HEK293 (cell line): ENCODE data around the gene EHD1.
A peak's percentile ranks its signal among the peaks of the same experiment; 100 is the strongest.

ENCODE experiments used
- CTCF ChIA-PET: fragments of 350-600 bp; formaldehyde crosslinking; extraction: SDS; loops from one replicate; lab custom pipeline; 2021; ENCODE audit warnings: antibody characterized with exemption; lab: Yijun Ruan, JAX
- POLR2A ChIA-PET: fragments of 300-600 bp; formaldehyde crosslinking; extraction: SDS; loops from one replicate; lab custom pipeline; 2020; ENCODE audit warnings: antibody characterized with exemption, inconsistent platforms; lab: Yijun Ruan, JAX
- H3K27ac ChIP-seq: fragments of 200-500 bp; sonication (Bioruptor generic); 2 replicates; pipeline ENCODE4 v1.5.1; 2014; ENCODE audit warnings: low read depth, low read length, control low read depth, inconsistent platforms; ENCODE audit errors: extremely low read depth
- H3K36me3 ChIP-seq, 2 experiments: fragments of 200-500 bp in 1 of 2; sonication (Bioruptor generic) in 1 of 2; 1 replicate in 1 of 2; 2 replicates in 1 of 2; pipeline ENCODE4 v1.5.1; 2014 to 2017; ENCODE audit warnings: inconsistent platforms in 2 of 2, low read length in 2 of 2; ENCODE audit not compliant: control insufficient read depth in 2 of 2, insufficient read depth in 1 of 2
- H3K4me1 ChIP-seq: fragments of 200-500 bp; sonication (Bioruptor generic); 2 replicates; pipeline ENCODE4 v1.5.1; 2014; ENCODE audit warnings: mild to moderate bottlenecking, low read length, inconsistent platforms; ENCODE audit not compliant: control insufficient read depth, insufficient read depth
- H3K4me3 ChIP-seq: 2 replicates; pipeline ENCODE4 v1.5.1; 2011; ENCODE audit warnings: low read depth, mild to moderate bottlenecking, control low read depth, low read length, moderate library complexity
- H3K9me3 ChIP-seq: fragments of 200-500 bp; sonication (Bioruptor generic); 2 replicates; pipeline ENCODE4 v1.5.1; 2014; ENCODE audit warnings: low read depth, low read length, inconsistent platforms; ENCODE audit not compliant: control insufficient read depth, insufficient read depth
- GLIS1 ChIP-seq: fragments of 450-650 bp; formaldehyde crosslinking; IDR thresholded peaks from 2 replicates; pipeline ENCODE4 v1.5.1; 2016; ENCODE audit warnings: missing biosample characterization, missing genetic modification characterization
- KLF10 ChIP-seq: fragments of 450-650 bp; IDR thresholded peaks from 2 replicates; pipeline ENCODE4 v1.5.1; 2018; ENCODE audit warnings: missing biosample characterization, mild to moderate bottlenecking, missing genetic modification characterization
- OVOL3 ChIP-seq: fragments of 450-650 bp; formaldehyde crosslinking; IDR thresholded peaks from 2 replicates; pipeline ENCODE4 v1.5.1; 2016; ENCODE audit warnings: missing biosample characterization, missing genetic modification characterization
- ZBTB48 ChIP-seq: fragments of 450-650 bp; formaldehyde crosslinking; IDR thresholded peaks from 2 replicates; pipeline ENCODE4 v1.5.1; 2016; ENCODE audit warnings: missing biosample characterization, missing genetic modification characterization
- ZBTB8A ChIP-seq: fragments of 450-650 bp; formaldehyde crosslinking; IDR thresholded peaks from 2 replicates; pipeline ENCODE4 v1.5.1; 2016; ENCODE audit warnings: missing biosample characterization, missing genetic modification characterization
- ZFP69B ChIP-seq: fragments of 450-650 bp; formaldehyde crosslinking; IDR thresholded peaks from 2 replicates; pipeline ENCODE4 v1.5.1; 2016; ENCODE audit warnings: missing biosample characterization, missing genetic modification characterization
- ZIC2 ChIP-seq: fragments of 450-650 bp; formaldehyde crosslinking; IDR thresholded peaks from 2 replicates; pipeline ENCODE4 v1.5.1; 2016; ENCODE audit warnings: missing biosample characterization, missing genetic modification characterization
- ZNF133 ChIP-seq: fragments of 450-650 bp; formaldehyde crosslinking; IDR thresholded peaks from 2 replicates; pipeline ENCODE4 v1.5.1; 2016; ENCODE audit warnings: missing biosample characterization, missing genetic modification characterization
- ZNF157 ChIP-seq: fragments of 450-650 bp; formaldehyde crosslinking; IDR thresholded peaks from 2 replicates; pipeline ENCODE4 v1.5.1; 2016; ENCODE audit warnings: missing biosample characterization, missing genetic modification characterization
- ZNF596 ChIP-seq: fragments of 450-650 bp; IDR thresholded peaks from 2 replicates; pipeline ENCODE4 v1.5.0; 2018; ENCODE audit warnings: missing biosample characterization, mild to moderate bottlenecking, missing genetic modification characterization, moderate library complexity
- ZNF600 ChIP-seq: fragments of 450-650 bp; formaldehyde crosslinking; IDR thresholded peaks from 2 replicates; pipeline ENCODE4 v1.5.1; 2016; ENCODE audit warnings: missing biosample characterization, missing genetic modification characterization
- ZNF664 ChIP-seq: fragments of 450-650 bp; formaldehyde crosslinking; IDR thresholded peaks from 2 replicates; pipeline ENCODE4 v1.5.1; 2016; ENCODE audit warnings: missing biosample characterization, missing genetic modification characterization
- ZNF747 ChIP-seq: fragments of 450-650 bp; formaldehyde crosslinking; IDR thresholded peaks from 2 replicates; pipeline ENCODE4 v1.5.1; 2016; ENCODE audit warnings: missing biosample characterization, missing genetic modification characterization
- ZNF776 ChIP-seq: fragments of 450-650 bp; formaldehyde crosslinking; IDR thresholded peaks from 2 replicates; pipeline ENCODE4 v1.5.0; 2017; ENCODE audit warnings: missing biosample characterization, missing genetic modification characterization, borderline replicate concordance
- ZNF830 ChIP-seq: fragments of 450-650 bp; IDR thresholded peaks from 2 replicates; pipeline ENCODE4 v1.5.0; 2018; ENCODE audit warnings: missing biosample characterization, missing genetic modification characterization, low read depth, mild to moderate bottlenecking, moderate library complexity
- TF ChIP-seq, protein P1 (sequence below): fragments of 450-650 bp; formaldehyde crosslinking; IDR thresholded peaks from 2 replicates; pipeline ENCODE4 v1.5.1; 2016; ENCODE audit warnings: missing biosample characterization, missing genetic modification characterization
- TF ChIP-seq, protein P2 (sequence below): fragments of 450-650 bp; formaldehyde crosslinking; IDR thresholded peaks from 2 replicates; pipeline ENCODE4 v1.5.1; 2016; ENCODE audit warnings: missing biosample characterization, missing genetic modification characterization
- TF ChIP-seq, protein P3 (sequence below): fragments of 450-650 bp; formaldehyde crosslinking; IDR thresholded peaks from 2 replicates; pipeline ENCODE4 v1.5.1; 2017; ENCODE audit warnings: missing biosample characterization, missing genetic modification characterization

Gene EHD1

DNA sequence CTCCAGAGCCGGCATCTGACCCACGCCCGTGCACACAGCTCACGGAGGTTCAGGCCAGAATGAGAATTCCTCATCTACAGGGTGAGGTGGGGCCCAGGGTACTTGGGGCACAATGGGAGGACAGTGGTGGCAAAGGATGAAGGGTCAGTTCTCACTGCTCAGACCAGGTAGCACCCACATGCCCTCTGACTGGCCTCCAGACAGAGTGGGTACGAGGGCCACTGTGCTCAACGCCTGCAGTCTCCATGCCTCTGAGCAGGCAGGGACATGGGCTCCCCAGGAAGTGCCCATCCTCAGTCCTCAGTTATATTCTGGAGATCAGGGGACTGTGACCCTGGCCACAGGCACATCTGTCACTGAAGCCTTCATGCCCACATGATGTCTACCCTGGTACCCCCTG, 20.9 kb downstream of the EHD1 start:
- ChIA-PET POLR2A (interaction anchor here (1.1 to 1.3 kb wide), 2 partner anchors 21 to 79 kb away, joined by 3 read pairs; no protein-coding TSS in a partner anchor), CTCF (interaction anchor here (0.8 to 3.1 kb wide), 3 partner anchors 12 to 35 kb away, joined by 3 to 19 read pairs (median 3); no protein-coding TSS in a partner anchor)
- TF ChIP-seq ZNF776 (tag by site-specific recombination) (no peak), ZNF600 (no peak), ZNF830 (no peak), KLF10 (tag by site-specific recombination) (no peak), ZNF157 (tag by site-specific recombination) (no peak), ZNF747 (tag by site-specific recombination) (no peak)
- TF ChIP-seq, protein P1, sequence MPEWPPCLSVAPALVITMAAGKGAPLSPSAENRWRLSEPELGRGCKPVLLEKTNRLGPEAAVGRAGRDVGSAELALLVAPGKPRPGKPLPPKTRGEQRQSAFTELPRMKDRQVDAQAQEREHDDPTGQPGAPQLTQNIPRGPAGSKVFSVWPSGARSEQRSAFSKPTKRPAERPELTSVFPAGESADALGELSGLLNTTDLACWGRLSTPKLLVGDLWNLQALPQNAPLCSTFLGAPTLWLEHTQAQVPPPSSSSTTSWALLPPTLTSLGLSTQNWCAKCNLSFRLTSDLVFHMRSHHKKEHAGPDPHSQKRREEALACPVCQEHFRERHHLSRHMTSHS, result no peak
- H3K4me3 ChIP-seq, result no peak overlapping the region
- no peaks in the 10 kb centered on the region for H3K9me3 ChIP-seq
- H3K4me1 ChIP-seq, result no peaks in the 10 kb centered on the region
- H3K27ac ChIP-seq, result no peak overlapping the region
- peaks cover 0 to 34% of the 10 kb centered on the region in 2 experiments; a peak in 1 of 3 replicates for H3K36me3 ChIP-seq

DNA sequence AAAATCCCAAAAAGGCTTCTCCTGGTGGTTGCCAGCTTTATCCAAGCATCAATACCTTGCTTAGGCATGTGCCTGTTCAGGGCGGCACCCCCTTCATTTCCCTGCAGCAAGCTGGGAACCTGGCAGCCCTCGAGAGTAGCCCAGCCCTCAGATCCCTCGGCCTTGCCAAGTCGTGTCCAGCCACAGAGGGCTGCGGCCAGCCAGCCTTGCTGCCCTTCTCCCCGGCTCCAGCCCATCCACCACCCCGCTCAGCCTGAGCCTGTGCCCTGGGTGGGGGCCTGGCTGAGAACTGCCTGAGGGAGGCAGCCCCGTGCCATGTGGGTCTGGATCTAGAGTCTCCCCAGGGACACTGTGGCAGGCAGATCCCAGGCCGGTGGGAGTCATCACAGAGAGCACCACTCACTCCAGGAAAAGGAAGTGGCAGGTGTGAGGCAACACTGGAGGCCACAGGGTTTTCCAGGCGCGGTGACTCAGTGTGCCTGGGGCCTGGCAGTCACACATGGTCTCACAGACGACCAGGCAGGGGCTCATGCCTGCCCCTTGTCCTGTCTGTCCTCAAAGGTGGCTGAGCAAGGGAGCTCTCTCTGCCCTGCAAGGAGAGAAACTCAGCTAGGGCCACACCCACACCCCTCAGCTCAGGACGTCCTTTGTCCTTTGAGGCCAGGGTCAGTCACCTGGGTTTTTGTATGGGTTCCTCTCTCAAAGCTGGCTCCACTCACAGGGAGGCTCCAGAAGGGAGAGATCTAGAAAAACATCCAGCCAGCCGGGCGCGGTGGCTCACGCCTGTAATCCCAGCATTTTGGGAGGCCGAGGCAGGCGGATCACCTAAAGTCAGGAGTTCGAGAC, 21.8 kb downstream of the EHD1 start:
- ChIA-PET POLR2A (interaction anchor here (1.1 to 2.7 kb wide), 3 partner anchors 21 to 78 kb away, joined by 3 to 23 read pairs (median 3); partner anchors contain the start of gene EHD1), CTCF (interaction anchor here (0.6 to 3.1 kb wide), 8 partner anchors 9 to 255 kb away, joined by 3 to 19 read pairs (median 3); no protein-coding TSS in a partner anchor)
- TF ChIP-seq ZNF133 (tag by site-specific recombination) (no peak), ZNF664 (tag by site-specific recombination) (no peak), ZBTB8A (tag by site-specific recombination) (no peak), ZFP69B (tag by site-specific recombination) (no peak), GLIS1 (tag by site-specific recombination) (peak; percentile 26; the same call in 1 of the 2 replicates), OVOL3 (tag by site-specific recombination) (no peak), ZIC2 (tag by site-specific recombination) (peak; percentile 82), ZBTB48 (tag by site-specific recombination) (0 out of 2 replicates have a peak, but pooled peaks have one; percentile 23), ZNF596 (no peak)
- TF ChIP-seq, protein P2, sequence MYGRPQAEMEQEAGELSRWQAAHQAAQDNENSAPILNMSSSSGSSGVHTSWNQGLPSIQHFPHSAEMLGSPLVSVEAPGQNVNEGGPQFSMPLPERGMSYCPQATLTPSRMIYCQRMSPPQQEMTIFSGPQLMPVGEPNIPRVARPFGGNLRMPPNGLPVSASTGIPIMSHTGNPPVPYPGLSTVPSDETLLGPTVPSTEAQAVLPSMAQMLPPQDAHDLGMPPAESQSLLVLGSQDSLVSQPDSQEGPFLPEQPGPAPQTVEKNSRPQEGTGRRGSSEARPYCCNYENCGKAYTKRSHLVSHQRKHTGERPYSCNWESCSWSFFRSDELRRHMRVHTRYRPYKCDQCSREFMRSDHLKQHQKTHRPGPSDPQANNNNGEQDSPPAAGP (tag by site-specific recombination), result peak; percentile 63; the same call in 1 of the 2 replicates
- TF ChIP-seq, protein P3, sequence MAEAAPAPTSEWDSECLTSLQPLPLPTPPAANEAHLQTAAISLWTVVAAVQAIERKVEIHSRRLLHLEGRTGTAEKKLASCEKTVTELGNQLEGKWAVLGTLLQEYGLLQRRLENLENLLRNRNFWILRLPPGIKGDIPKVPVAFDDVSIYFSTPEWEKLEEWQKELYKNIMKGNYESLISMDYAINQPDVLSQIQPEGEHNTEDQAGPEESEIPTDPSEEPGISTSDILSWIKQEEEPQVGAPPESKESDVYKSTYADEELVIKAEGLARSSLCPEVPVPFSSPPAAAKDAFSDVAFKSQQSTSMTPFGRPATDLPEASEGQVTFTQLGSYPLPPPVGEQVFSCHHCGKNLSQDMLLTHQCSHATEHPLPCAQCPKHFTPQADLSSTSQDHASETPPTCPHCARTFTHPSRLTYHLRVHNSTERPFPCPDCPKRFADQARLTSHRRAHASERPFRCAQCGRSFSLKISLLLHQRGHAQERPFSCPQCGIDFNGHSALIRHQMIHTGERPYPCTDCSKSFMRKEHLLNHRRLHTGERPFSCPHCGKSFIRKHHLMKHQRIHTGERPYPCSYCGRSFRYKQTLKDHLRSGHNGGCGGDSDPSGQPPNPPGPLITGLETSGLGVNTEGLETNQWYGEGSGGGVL (tag by site-specific recombination), result 0 out of 2 replicates have a peak, but pooled peaks have one; percentile 12
- H3K9me3 ChIP-seq, result no peaks in the 10 kb centered on the region
- no peak overlapping the region for H3K27ac ChIP-seq
- peaks cover 0 to 34% of the 10 kb centered on the region in 2 experiments; a peak in 1 of 3 replicates for H3K36me3 ChIP-seq
- H3K4me3 ChIP-seq, result no peak overlapping the region
- H3K4me1 ChIP-seq, result no peaks in the 10 kb centered on the region
